Right lobe of liver (tissue), 6 donors: ENCODE results near the gene LRRC56. TPM values are rescaled to one million over a fixed set of nuclear protein-coding genes. Genes with fewer than 3 reads are reported as not detected.

Experiments
- ATAC-seq, 4 donors: fragments of 200-7000 bp; cut with Tn5 transposase; one replicate each; pipeline ENCODE4 v1.9.1; 2020; ENCODE audit warnings: mild to moderate bottlenecking in 4 of 4, moderate library complexity in 4 of 4
- DNase-seq, 3 donors: peaks; one replicate each; pipeline ENCODE4 v3.0.0-alpha.2; 2020
- H3K27ac ChIP-seq, 3 donors: fragments of 200-600 bp; one replicate each; pipeline ENCODE4 v1.8.0; 2022
- H3K27me3 ChIP-seq, 2 donors: fragments of 200-600 bp; one replicate each; pipeline ENCODE4 v1.8.0; 2022
- H3K36me3 ChIP-seq, 4 donors: fragments of 200-600 bp; sonication (generic) in 1 of 4; one replicate each; pipeline versions ENCODE4 v1.5.1 to v1.8.0; 2017 to 2022; ENCODE audit warnings: control low read depth in 1 of 4
- H3K4me1 ChIP-seq, 4 donors: fragments of 200-600 bp; sonication (generic) in 1 of 4; one replicate each; pipeline versions ENCODE4 v1.5.1 to v1.8.0; 2017 to 2022; ENCODE audit warnings: control low read depth in 1 of 4
- H3K4me3 ChIP-seq, 3 donors: fragments of 200-600 bp; one replicate each; pipeline ENCODE4 v1.8.0; 2022
- H3K9me3 ChIP-seq, 4 donors: fragments of 200-600 bp; sonication (generic) in 1 of 4; one replicate each; pipeline versions ENCODE4 v1.5.1 to v1.8.0; 2017 to 2022; ENCODE audit warnings: control low read depth in 1 of 4
- CTCF ChIP-seq, 4 donors: fragments of 200-600 bp in 3 of 4; fragments of 450-650 bp in 1 of 4; IDR thresholded peaks; one replicate each; pipeline versions ENCODE4 v1.5.1 to v1.8.0; 2016 to 2022; ENCODE audit warnings: antibody characterized with exemption in 4 of 4, mild to moderate bottlenecking in 2 of 4
- POLR2A ChIP-seq: fragments of 450-650 bp; IDR thresholded peaks from one replicate; pipeline ENCODE4 v1.6.1; 2017; ENCODE audit warnings: antibody characterized with exemption, mild to moderate bottlenecking
- WGBS: methylation state at CpG from one replicate; pipeline ENCODE4 v1.1.6; 2018; ENCODE audit warnings: low coverage, low lambda C conversion rate; ENCODE audit not compliant: insufficient coverage; ENCODE audit errors: missing lambda C conversion rate; 5-methylcytosine and 5-hydroxymethylcytosine counted together
- intact Hi-C, 2 donors: fragments of 100-400 bp; cut with DNase I; formaldehyde crosslinking; loops; one replicate each; pipeline versions ENCODE4 v1.11.2 to v1.14.1; 2022
- total RNA-seq, 6 experiments: library from RNA; depleted of rRNA in 2 of 6; stranded (reverse); fragments of >200 nt in 2 of 6; fragmentation: NEBNext Ultra II Directional in 3 of 6; extraction: Animal tissue kit (Norgen Biotek cat#: 25700) in 3 of 6; gene quantifications; one replicate each; pipeline versions ENCODE4 v1.1.0 to v1.2.4, GENCODE V29; 2016 to 2023
- donor health status: DM: no; HTN: yes; CAD: no.
- donor health status: DM: no; HTN: no; CAD: no.
- donor health status: DM: no; HTN: no; CAD: no.
- donor health status: DM: no; HTN: yes; CAD: no.
- donor health status: DM: no; HTN: yes; CAD: no.

Gene LRRC56
- total RNA-seq, 6 experiments from 2014 or later = 0.12 to 1.1 (median 0.71) TPM; not detected in 1

DNA sequence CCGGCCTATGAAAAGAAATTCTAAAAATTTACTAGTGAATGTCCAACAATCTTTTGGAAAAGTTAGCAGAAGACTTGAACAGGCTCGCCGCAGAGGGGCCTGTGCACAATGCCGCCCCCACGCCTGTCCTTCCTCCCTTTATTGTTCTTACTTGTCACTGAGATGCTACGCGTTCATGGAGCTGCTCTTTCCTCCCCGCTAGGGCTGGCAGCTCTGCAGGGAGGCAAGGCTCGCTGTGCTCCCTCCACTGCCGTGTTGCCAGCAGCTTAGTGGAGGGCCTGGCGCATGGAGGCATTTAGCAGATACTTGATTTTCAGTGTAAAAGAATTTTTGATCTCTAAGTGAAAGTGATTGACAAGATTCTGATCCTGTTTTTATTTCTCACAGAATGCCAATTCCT is 53.7 kb downstream of the LRRC56 start:
- DNase-seq (no peak), ATAC-seq (no peak)
- no peak overlapping the region for H3K4me3 ChIP-seq
- H3K27me3 ChIP-seq = no peaks in the 10 kb centered on the region
- no peaks in the 10 kb centered on the region for H3K9me3 ChIP-seq
- H3K36me3 ChIP-seq = peaks cover 0 to 79% (median 32%) of the 10 kb centered on the region in 4 donors
- H3K27ac ChIP-seq = no peak overlapping the region
- peaks cover 0 to 28% (median 18%) of the 10 kb centered on the region in 4 donors for H3K4me1 ChIP-seq
- WGBS = 58% methylated on average over 5 of the region's 11 CpGs
- TF ChIP-seq POLR2A = no peak
- no peak for TF ChIP-seq CTCF (IDR thresholded peaks at IDR 0.05)
- intact Hi-C loops = no loop called here

DNA sequence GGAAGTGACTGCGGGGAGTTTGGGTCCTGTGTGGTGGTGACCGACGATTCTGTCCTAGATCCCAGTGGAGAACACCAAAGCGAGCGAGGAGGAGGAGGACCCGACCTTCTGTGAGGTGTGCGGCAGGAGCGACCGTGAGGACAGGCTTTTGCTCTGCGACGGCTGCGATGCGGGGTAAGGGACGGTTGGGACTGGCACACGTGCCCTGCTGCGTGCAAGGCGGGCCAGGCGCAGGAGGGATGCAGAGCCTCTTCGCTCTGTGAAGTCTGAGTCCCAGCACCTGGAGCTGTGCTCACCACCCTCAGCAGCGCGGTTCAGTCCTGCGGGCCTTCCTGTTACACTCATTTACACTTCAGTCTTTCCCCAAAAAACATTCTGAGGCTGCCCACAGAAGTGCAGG is 55.2 kb downstream of the LRRC56 start:
- 92% methylated on average over 7 of the region's 22 CpGs for WGBS
- H3K27ac ChIP-seq = no peak overlapping the region
- no peak for TF ChIP-seq CTCF (IDR thresholded peaks at IDR 0.05)
- TF ChIP-seq POLR2A = no peak
- H3K27me3 ChIP-seq = no peaks in the 10 kb centered on the region
- peaks cover 0 to 85% (median 33%) of the 10 kb centered on the region in 4 donors for H3K36me3 ChIP-seq
- H3K4me1 ChIP-seq = peaks cover 0 to 12% (median 7%) of the 10 kb centered on the region in 4 donors
- no peaks in the 10 kb centered on the region for H3K9me3 ChIP-seq
- intact Hi-C loops = no loop called here
- ATAC-seq (no peak), DNase-seq (no peak)
- H3K4me3 ChIP-seq = no peak overlapping the region

DNA sequence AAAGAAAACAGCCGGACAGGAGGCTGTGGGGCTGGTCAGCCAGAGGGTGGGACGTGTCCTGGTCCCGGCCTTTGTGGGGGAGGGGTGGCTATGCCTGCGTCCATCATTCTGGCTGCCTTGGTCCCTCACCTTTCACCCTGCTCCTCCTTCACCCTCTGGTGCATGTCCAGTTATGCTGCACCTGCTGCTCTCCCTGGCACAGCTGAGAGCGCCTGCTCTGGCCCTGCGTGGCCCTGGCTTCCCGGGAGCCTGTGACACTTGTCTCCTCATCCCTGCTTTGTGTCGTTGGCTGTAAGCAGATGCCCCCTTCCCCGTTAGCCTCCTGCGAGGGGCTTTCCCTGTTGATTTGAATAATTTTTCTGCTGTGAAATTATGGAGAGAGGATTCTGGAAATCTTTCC is 55.6 kb downstream of the LRRC56 start:
- Histone ChIP-seq H3K4me3 (no peak overlapping the region), H3K4me1 (peaks cover 0 to 9% (median 4%) of the 10 kb centered on the region in 4 donors), H3K27me3 (no peaks in the 10 kb centered on the region), H3K36me3 (peaks cover 0 to 88% (median 33%) of the 10 kb centered on the region in 4 donors), H3K27ac (no peak overlapping the region), H3K9me3 (no peaks in the 10 kb centered on the region)
- intact Hi-C loops = no loop called here
- TF ChIP-seq POLR2A = no peak
- no peak for TF ChIP-seq CTCF (IDR thresholded peaks at IDR 0.05)
- ATAC-seq (no peak), DNase-seq (no peak)
- 77% methylated on average over 9 of the region's 10 CpGs for WGBS

DNA sequence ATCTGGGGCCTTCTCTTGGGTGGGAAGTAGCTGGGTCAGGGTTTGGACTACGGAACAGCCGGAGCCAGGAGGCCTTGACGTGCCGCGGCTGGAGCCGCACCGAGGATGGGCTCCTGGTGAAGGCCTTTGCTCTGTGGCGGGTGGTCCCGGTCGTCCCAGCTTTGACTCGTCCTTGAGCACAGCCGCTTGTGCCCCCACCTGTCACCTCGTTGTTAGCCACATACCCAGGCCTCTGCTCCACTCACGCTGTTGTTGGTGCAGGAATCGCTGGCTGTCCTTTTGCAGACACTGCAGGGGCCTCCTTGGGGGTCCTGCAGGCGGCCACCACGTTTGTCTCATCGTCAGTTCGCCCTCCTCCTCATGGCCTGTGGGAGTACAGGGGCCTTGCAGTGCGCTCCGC is 56.0 kb downstream of the LRRC56 start:
- intact Hi-C loops = no loop called here
- Histone ChIP-seq H3K36me3 (peaks cover 0 to 93% (median 36%) of the 10 kb centered on the region in 4 donors), H3K27me3 (no peaks in the 10 kb centered on the region), H3K4me1 (peaks cover 0 to 5% (median 2%) of the 10 kb centered on the region in 4 donors), H3K27ac (no peak overlapping the region), H3K9me3 (no peaks in the 10 kb centered on the region), H3K4me3 (no peak overlapping the region)
- TF ChIP-seq POLR2A (no peak), CTCF (IDR thresholded peaks at IDR 0.05) (no peak)
- DNase-seq (no peak), ATAC-seq (no peak)
- 100% methylated on average over 5 of the region's 21 CpGs for WGBS

DNA sequence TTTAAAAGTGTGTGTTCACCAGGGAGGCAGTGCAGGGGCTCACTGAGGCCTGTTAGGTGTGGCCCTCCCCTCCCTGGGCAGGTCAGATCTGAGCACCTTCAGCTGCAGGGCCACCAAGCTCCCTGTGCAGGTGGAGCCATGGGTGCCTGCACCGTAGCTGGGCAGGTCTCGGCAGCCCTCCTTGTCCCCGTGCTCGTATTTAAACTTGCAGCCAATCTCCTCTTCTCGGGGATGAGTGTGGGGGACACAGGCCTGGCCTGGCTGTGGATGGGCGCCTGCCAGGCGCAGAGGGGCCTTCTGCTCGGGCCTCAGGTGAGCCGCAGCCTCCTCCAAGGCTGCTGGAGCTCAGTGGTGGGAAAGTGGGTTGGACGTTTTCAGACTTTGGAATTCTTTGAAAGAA is 58.1 kb downstream of the LRRC56 start:
- H3K4me1 ChIP-seq = no peaks in the 10 kb centered on the region
- WGBS = 96% methylated on average over 4 of the region's 10 CpGs
- no peak overlapping the region for H3K27ac ChIP-seq
- no peak overlapping the region for H3K4me3 ChIP-seq
- no peak for DNase-seq
- H3K9me3 ChIP-seq = no peaks in the 10 kb centered on the region
- H3K27me3 ChIP-seq = no peaks in the 10 kb centered on the region
- no peak for ATAC-seq
- TF ChIP-seq POLR2A (no peak), CTCF (IDR thresholded peaks at IDR 0.05) (no peak)
- intact Hi-C loops = no loop called here
- peaks cover 0 to 93% (median 42%) of the 10 kb centered on the region in 4 donors for H3K36me3 ChIP-seq
